HCT116 (cell line): Measurements from ENCODE around the gene CFAP119. TPM values are rescaled to one million over a fixed set of nuclear protein-coding genes. Genes with fewer than 3 reads are reported as not detected.

ENCODE experiments used
- ATAC-seq: fragments of 200-7000 bp; cut with Tn5 transposase; 2 replicates; pipeline ENCODE4 v1.9.1; 2020; ENCODE audit warnings: mild to moderate bottlenecking, moderate library complexity
- BruUV-seq: library from RNA; stranded (reverse); fragments of 400-500 nt; replicated peaks from 2 replicates; lab custom pipeline; 2021; lab: Mats Ljungman, UMichigan
- CTCF ChIA-PET: fragments of 300-600 bp; sonication (Branson Sonifier 250); formaldehyde crosslinking; loops from one replicate; lab custom pipeline; 2021; ENCODE audit warnings: antibody characterized with exemption; lab: Charles Lee
- POLR2A ChIA-PET: fragments of 300-600, 350-600 bp; sonication (Branson Sonifier 250); formaldehyde crosslinking; loops from one replicate; lab custom pipeline; 2021; ENCODE audit warnings: antibody characterized with exemption; lab: Charles Lee
- RAD21 ChIA-PET, 2 experiments: fragments of 300-600 bp; sonication (Branson Sonifier 250); formaldehyde crosslinking; loops; one replicate each; lab custom pipeline; 2023; ENCODE audit warnings: low total read pairs in 2 of 2; ENCODE audit not compliant: uncharacterized antibody in 2 of 2, unreplicated experiment in 2 of 2, low non-redundant PET in 1 of 2; lab: Charles Lee
- DNase-seq: peaks from one replicate; pipeline ENCODE4 v3.0.0-alpha.2; 2010; ENCODE audit warnings: low read depth, low spot score
- H2AFZ ChIP-seq: fragments of 200-600 bp; shearing (Covaris generic), sonication (generic); 2 replicates; pipeline ENCODE4 v1.6.1; 2017; ENCODE audit warnings: low read depth, mixed run types, mixed read lengths, antibody characterized with exemption, low read length; ENCODE audit not compliant: poor library complexity, severe bottlenecking
- H3K27ac ChIP-seq: 2 replicates; pipeline ENCODE4 v1.5.1; 2012; ENCODE audit warnings: low read depth, low read length
- H3K27me3 ChIP-seq: fragments of 200-600 bp; sonication (generic); 2 replicates; pipeline ENCODE4 v1.6.1; 2016; ENCODE audit warnings: mixed run types, low read length, mixed read lengths; ENCODE audit not compliant: insufficient read depth
- H3K36me3 ChIP-seq, 2 experiments: fragments of 200-500 bp in 1 of 2; fragments of 200-600 bp in 1 of 2; sonication (Bioruptor generic) in 1 of 2; sonication (generic) in 1 of 2; 2 replicates each; pipeline versions ENCODE4 v1.5.1 to v1.6.1; 2014 to 2016; ENCODE audit warnings: low read length in 2 of 2, inconsistent platforms in 1 of 2, mixed read lengths in 1 of 2, mixed run types in 1 of 2; ENCODE audit not compliant: insufficient read depth in 2 of 2, control insufficient read depth in 1 of 2
- H3K4me1 ChIP-seq, 2 experiments: fragments of 200-600 bp in 1 of 2; sonication (generic) in 1 of 2; 2 replicates each; pipeline versions ENCODE4 v1.5.1 to v1.6.1; 2012 to 2017; ENCODE audit warnings: low read length in 2 of 2, inconsistent platforms in 1 of 2, mild to moderate bottlenecking in 1 of 2, mixed read lengths in 1 of 2, mixed run types in 1 of 2, moderate library complexity in 1 of 2; ENCODE audit not compliant: insufficient read depth in 2 of 2, control insufficient read depth in 1 of 2
- H3K4me2 ChIP-seq: fragments of 200-600 bp; sonication (generic); 2 replicates; pipeline ENCODE4 v1.6.1; 2017; ENCODE audit warnings: mixed run types, low read length, mixed read lengths
- H3K4me3 ChIP-seq, 2 experiments: fragments of 200-600 bp in 1 of 2; sonication (generic) in 1 of 2; replicated peaks in 1 of 2; 2 replicates each; pipeline ENCODE4 v1.5.1; 2011 to 2016; ENCODE audit warnings: low read length in 2 of 2, control low read depth in 1 of 2, low read depth in 1 of 2, mild to moderate bottlenecking in 1 of 2, mixed read lengths in 1 of 2, mixed run types in 1 of 2
- H3K79me2 ChIP-seq: fragments of 200-600 bp; sonication (generic); 2 replicates; pipeline ENCODE4 v1.6.1; 2017; ENCODE audit warnings: mild to moderate bottlenecking, mixed run types, low read length, moderate library complexity, mixed read lengths; ENCODE audit not compliant: insufficient read depth
- H3K9ac ChIP-seq: fragments of 200-600 bp; sonication (generic); 2 replicates; pipeline ENCODE4 v1.6.1; 2016; ENCODE audit warnings: low read length, mixed read lengths
- H3K9me2 ChIP-seq: fragments of 200-600 bp; sonication (generic), shearing (Covaris generic); 2 replicates; pipeline ENCODE4 v1.6.1; 2017; ENCODE audit warnings: mixed run types, mild to moderate bottlenecking, moderate library complexity; ENCODE audit not compliant: insufficient read depth
- H3K9me3 ChIP-seq, 2 experiments: fragments of 200-500 bp in 1 of 2; fragments of 200-600 bp in 1 of 2; sonication (Bioruptor generic) in 1 of 2; sonication (generic) in 1 of 2; 2 replicates each; pipeline ENCODE4 v1.6.1; 2014 to 2017; ENCODE audit warnings: low read length in 2 of 2, mixed read lengths in 2 of 2, inconsistent platforms in 1 of 2, low read depth in 1 of 2, mild to moderate bottlenecking in 1 of 2, mixed run types in 1 of 2, moderate library complexity in 1 of 2; ENCODE audit not compliant: control insufficient read depth in 1 of 2, insufficient read depth in 1 of 2
- H4K20me1 ChIP-seq: fragments of 200-600 bp; sonication (generic), shearing (Covaris generic); 2 replicates; pipeline ENCODE4 v1.6.1; 2017; ENCODE audit warnings: mixed run types, mild to moderate bottlenecking, moderate library complexity; ENCODE audit not compliant: insufficient read depth
- ATF3 ChIP-seq: IDR thresholded peaks from 2 replicates; pipeline ENCODE4 v1.6.1; 2012
- CBX3 ChIP-seq: IDR thresholded peaks from 2 replicates; pipeline ENCODE4 v1.6.1; 2012; ENCODE audit warnings: low read depth
- CEBPB ChIP-seq: IDR thresholded peaks from 2 replicates; pipeline ENCODE4 v1.6.1; 2012; ENCODE audit warnings: low read depth
- EGR1 ChIP-seq: IDR thresholded peaks from 2 replicates; pipeline ENCODE4 v1.6.1; 2012; ENCODE audit warnings: low read depth
- ELF1 ChIP-seq: IDR thresholded peaks from 2 replicates; pipeline ENCODE4 v1.6.1; 2012; ENCODE audit warnings: low read depth, borderline replicate concordance
- EZH2phosphoT487 ChIP-seq: fragments of 200-600 bp; IDR thresholded peaks from 2 replicates; pipeline ENCODE4 v1.6.1; 2018; ENCODE audit warnings: antibody characterized with exemption, borderline replicate concordance
- JUND ChIP-seq: IDR thresholded peaks from 2 replicates; pipeline ENCODE4 v1.6.1; 2012
- MAX ChIP-seq: IDR thresholded peaks from 2 replicates; pipeline ENCODE4 v1.6.1; 2012
- POLR2AphosphoS5 ChIP-seq: IDR thresholded peaks from 2 replicates; pipeline ENCODE4 v1.6.1; 2011; ENCODE audit warnings: mild to moderate bottlenecking, low read depth, low read length, moderate library complexity
- RAD21 ChIP-seq: IDR thresholded peaks from 2 replicates; pipeline ENCODE4 v1.6.1; 2012; ENCODE audit warnings: low read depth, mild to moderate bottlenecking
- SP1 ChIP-seq: IDR thresholded peaks from 2 replicates; pipeline ENCODE4 v1.6.1; 2012; ENCODE audit warnings: low read depth
- SRF ChIP-seq: IDR thresholded peaks from 2 replicates; pipeline ENCODE4 v1.6.1; 2012; ENCODE audit warnings: low read depth
- TCF7L2 ChIP-seq: IDR thresholded peaks from 2 replicates; pipeline ENCODE4 v1.7.0; 2011; ENCODE audit warnings: borderline replicate concordance, inconsistent platforms; ENCODE audit not compliant: insufficient read depth, insufficient read length; ENCODE audit errors: extremely low read depth
- YY1 ChIP-seq: IDR thresholded peaks from 2 replicates; pipeline ENCODE4 v1.6.1; 2011; ENCODE audit warnings: low read length, low read depth, moderate library complexity, mild to moderate bottlenecking; ENCODE audit not compliant: insufficient replicate concordance; ENCODE audit errors: extremely low read depth
- ZBTB33 ChIP-seq: IDR thresholded peaks from 2 replicates; pipeline ENCODE4 v1.6.1; 2011; ENCODE audit warnings: mild to moderate bottlenecking, low read length, moderate library complexity; ENCODE audit not compliant: insufficient replicate concordance; ENCODE audit errors: extremely low read depth
- ZFX ChIP-seq: fragments of 450-650 bp; IDR thresholded peaks from 2 replicates; pipeline ENCODE4 v1.6.1; 2017
- ZNF274 ChIP-seq: fragments of 200-500 bp; sonication (Bioruptor generic); IDR thresholded peaks from 2 replicates; pipeline ENCODE4 v1.6.1; 2014; ENCODE audit warnings: mild to moderate bottlenecking, low read depth, low read length, inconsistent platforms
- intact Hi-C: fragments of 100-400 bp; cut with micrococcal nuclease; formaldehyde crosslinking; loops from 2 replicates; pipeline ENCODE4 v1.10.0; 2022
- total RNA-seq: library from RNA; stranded (reverse); gene quantifications from one replicate; pipeline ENCODE4 v1.2.1, GENCODE V29; 2021; ENCODE audit not compliant: unreplicated experiment

Gene CFAP119
- total RNA-seq, 1 experiment from 2014 or later = 12.6 TPM

- no peak for TF ChIP-seq ZBTB33
- no peak for TF ChIP-seq ELF1
- no peak for TF ChIP-seq CEBPB
- no peak for TF ChIP-seq JUND
- no peak for TF ChIP-seq ZNF274
- no peak for TF ChIP-seq TCF7L2
- no peak for TF ChIP-seq SP1
- no peak for TF ChIP-seq POLR2AphosphoS5
- TF ChIP-seq MAX = no peak
- no peak for TF ChIP-seq YY1
- TF ChIP-seq EZH2phosphoT487 = no peak
- TF ChIP-seq ZFX = no peak
- no peak for TF ChIP-seq CBX3
Observed at GRCh38 chr16:30745082-30745481, 16.8 kb downstream of the CFAP119 start (continued).

GRCh38 chr16:30744183-30744582 is 17.7 kb downstream of the CFAP119 start:
- Histone ChIP-seq H3K79me2 (peaks cover 27% of the 10 kb centered on the region), H4K20me1 (no peaks in the 10 kb centered on the region), H3K27me3 (no peaks in the 10 kb centered on the region), H3K4me1 (peaks cover 36 to 47% of the 10 kb centered on the region in 2 experiments), H3K9ac (no peak overlapping the region), H3K27ac (no peak overlapping the region), H2AFZ (no peak overlapping the region), H3K36me3 (peaks cover 8 to 25% of the 10 kb centered on the region in 2 experiments; a peak in 3 of 4 replicates), H3K4me3 (no peak overlapping the region), H3K9me3 (no peaks in the 10 kb centered on the region), H3K4me2 (no peak overlapping the region), H3K9me2 (no peaks in the 10 kb centered on the region)
- POLR2A ChIA-PET = no interaction called here
- DNase-seq (no peak), ATAC-seq (no peak)
- no TSS peak for BruUV-seq
- CTCF ChIA-PET = no interaction called here
- RAD21 ChIA-PET = no interaction called here
- intact Hi-C loops = no loop called here
- TF ChIP-seq EGR1 (no peak), EZH2phosphoT487 (no peak), POLR2AphosphoS5 (no peak), TCF7L2 (no peak), CBX3 (no peak), ZBTB33 (no peak), ZNF274 (no peak), MAX (no peak), SRF (no peak), ZFX (no peak), JUND (no peak), ATF3 (no peak), RAD21 (no peak)
